Thyroid gland (tissue), 4 donors: ENCODE data around the gene KCNAB1.

Experiments
- CTCF ChIP-seq, 6 experiments: fragments of 200-600 bp in 3 of 6; fragments of 450-650 bp in 3 of 6; sonication (generic) in 3 of 6; IDR thresholded peaks; one replicate each; pipeline ENCODE4 v1.5.1; 2016 to 2019; ENCODE audit warnings: antibody characterized with exemption in 6 of 6, mild to moderate bottlenecking in 2 of 6, inconsistent platforms in 1 of 6, moderate library complexity in 1 of 6
- POLR2A ChIP-seq, 2 donors: fragments of 450-650 bp; IDR thresholded peaks; one replicate each; pipeline ENCODE4 v1.6.1; 2017; ENCODE audit warnings: antibody characterized with exemption in 2 of 2, mild to moderate bottlenecking in 2 of 2, moderate library complexity in 1 of 2

- TF ChIP-seq CTCF (IDR thresholded peaks at IDR 0.05) (no peak), POLR2A (IDR thresholded peaks at IDR 0.05) (no peak)
Observed at GRCh38 chr3:156400062-156400461, 279.7 kb downstream of the KCNAB1 start.
